HepG2 (cell line): Measurements from ENCODE around the gene GOLPH3. TPM values are rescaled to one million over a fixed set of nuclear protein-coding genes. Genes with fewer than 3 reads are reported as not detected.

Experiments used
- ASH2L ChIP-seq: fragments of 300-600, 200-600 bp; sonication (generic); IDR thresholded peaks from 2 replicates; pipeline ENCODE4 v1.7.0; 2017; ENCODE audit warnings: low read depth, mild to moderate bottlenecking, moderate library complexity, mixed read lengths, low read length; ENCODE audit not compliant: insufficient read length
- FIP1L1 ChIP-seq: fragments of 200-400 bp; formaldehyde crosslinking; IDR thresholded peaks from 2 replicates; pipeline ENCODE4 v1.6.1; 2018; ENCODE audit warnings: low read depth, mild to moderate bottlenecking, low read length, moderate library complexity, borderline replicate concordance; ENCODE audit not compliant: insufficient read depth
- HES4 ChIP-seq: sonication (generic); formaldehyde crosslinking; IDR thresholded peaks from 2 replicates; pipeline ENCODE4 v1.9.0; 2021; ENCODE audit warnings: mild to moderate bottlenecking, missing genetic modification reagents, borderline replicate concordance
- MED8 ChIP-seq: sonication (generic); formaldehyde crosslinking; IDR thresholded peaks from 2 replicates; pipeline ENCODE4 v1.8.1; 2023; ENCODE audit warnings: mild to moderate bottlenecking, missing genetic modification reagents; ENCODE audit not compliant: insufficient replicate concordance
- NFKB2 ChIP-seq: sonication (generic); formaldehyde crosslinking; IDR thresholded peaks from 2 replicates; pipeline ENCODE4 v1.4.0; 2020; ENCODE audit warnings: missing genetic modification reagents, borderline replicate concordance
- PATZ1 ChIP-seq: sonication (generic); formaldehyde crosslinking; IDR thresholded peaks from 2 replicates; pipeline ENCODE4 v1.4.0; 2020; ENCODE audit warnings: missing genetic modification reagents
- PAXIP1 ChIP-seq: sonication (generic); formaldehyde crosslinking; conservative IDR thresholded peaks from 2 replicates; pipeline ENCODE4 v1.4.0; 2020; ENCODE audit warnings: mild to moderate bottlenecking, missing genetic modification reagents, moderate library complexity
- RBFOX2 ChIP-seq: fragments of 200-400 bp; formaldehyde crosslinking; IDR thresholded peaks from 2 replicates; pipeline ENCODE4 v1.6.1; 2017; ENCODE audit warnings: low read depth, mild to moderate bottlenecking, low read length
- SMC3 ChIP-seq: IDR thresholded peaks from 2 replicates; pipeline ENCODE4 v1.6.1; 2011; ENCODE audit warnings: low read length, improper control_type of control experiment
- SMYD3 ChIP-seq: sonication (generic); formaldehyde crosslinking; IDR thresholded peaks from 2 replicates; pipeline ENCODE4 v1.8.1; 2023; ENCODE audit warnings: mild to moderate bottlenecking, missing genetic modification reagents
- SNAI1 ChIP-seq: sonication (generic); formaldehyde crosslinking; IDR thresholded peaks from 2 replicates; pipeline ENCODE4 v1.5.0; 2020; ENCODE audit warnings: mild to moderate bottlenecking, missing genetic modification reagents, borderline replicate concordance
- ZNF180 ChIP-seq: sonication (generic); formaldehyde crosslinking; IDR thresholded peaks from 2 replicates; pipeline ENCODE4 v1.4.0; 2020; ENCODE audit warnings: low read depth, missing genetic modification reagents, borderline replicate concordance
- ZNF331 ChIP-seq: sonication (generic); formaldehyde crosslinking; IDR thresholded peaks from 2 replicates; pipeline ENCODE4 v1.4.0; 2020; ENCODE audit warnings: missing genetic modification reagents
- ZNF512B ChIP-seq: sonication (generic); formaldehyde crosslinking; IDR thresholded peaks from 2 replicates; pipeline ENCODE4 v1.5.1; 2020; ENCODE audit warnings: missing genetic modification reagents, mild to moderate bottlenecking, borderline replicate concordance
- ZNF784 ChIP-seq: sonication (generic); formaldehyde crosslinking; IDR thresholded peaks from 2 replicates; pipeline ENCODE4 v1.5.1; 2020; ENCODE audit warnings: missing genetic modification reagents, mild to moderate bottlenecking, borderline replicate concordance
- polyA plus RNA-seq, 8 experiments: library from polyadenylated mRNA; depleted of rRNA in 3 of 8; stranded (reverse) in 7 of 8; unstranded in 1 of 8; fragments of >200 nt; fragmentation: Illumina TruSeq in 4 of 8; extraction: Trizol in 4 of 8; gene quantifications; 2 replicates each; pipeline versions ENCODE4 v1.2.1 to v1.2.3, GENCODE V29; 2011 to 2016; ENCODE audit warnings: low read depth in 4 of 8, missing spikeins in 1 of 8, mixed read lengths in 1 of 8; ENCODE audit not compliant: insufficient read depth in 1 of 8
- total RNA-seq, 5 experiments: library from RNA; depleted of rRNA; stranded (reverse); fragments of >200 nt; fragmentation: Illumina TruSeq; extraction: Trizol; gene quantifications; 2 replicates each; pipeline ENCODE4 v1.2.3, GENCODE V29; 2016; ENCODE audit warnings: low read depth in 1 of 5
- TF ChIP-seq, protein P1 (sequence below): sonication (generic); formaldehyde crosslinking; IDR thresholded peaks from 2 replicates; pipeline ENCODE4 v1.4.0; 2020; ENCODE audit warnings: mild to moderate bottlenecking, low read depth, missing genetic modification reagents

Gene GOLPH3
- total and polyA plus RNA-seq, 2 of the 13 experiments (the other 11 are each of a cell fraction or from before 2014, with no cell fraction given), result 59.5 to 84.5 TPM

GRCh38 chr5:32174011-32174870 is at the start of gene GOLPH3 (continued):
- TF ChIP-seq PAXIP1 (peak; percentile 59; the same call in 1 of the 2 replicates), SMC3 (no peak), HES4 (CRISPR knock-in tag) (peak; percentile 74; the same call in 1 of the 2 replicates), NFKB2 (CRISPR knock-in tag) (peak; percentile 77; the same call in 1 of the 2 replicates), PATZ1 (peak; percentile 53), ZNF784 (CRISPR knock-in tag) (no peak), ZNF331 (no peak; the same call in 1 of the 2 replicates), SMYD3 (CRISPR knock-in tag) (peak; percentile 61; the same call in 1 of the 2 replicates), ASH2L (peak; percentile 34), ZNF180 (0 out of 2 replicates have a peak, but pooled peaks have one; percentile 22), RBFOX2 (peak; percentile 99), ZNF512B (CRISPR knock-in tag) (no peak), MED8 (CRISPR knock-in tag) (peak; percentile 88), FIP1L1 (0 out of 2 replicates have a peak, but pooled peaks have one; percentile 29), SNAI1 (CRISPR knock-in tag) (peak; percentile 82; the same call in 1 of the 2 replicates)
- TF ChIP-seq, protein P1, sequence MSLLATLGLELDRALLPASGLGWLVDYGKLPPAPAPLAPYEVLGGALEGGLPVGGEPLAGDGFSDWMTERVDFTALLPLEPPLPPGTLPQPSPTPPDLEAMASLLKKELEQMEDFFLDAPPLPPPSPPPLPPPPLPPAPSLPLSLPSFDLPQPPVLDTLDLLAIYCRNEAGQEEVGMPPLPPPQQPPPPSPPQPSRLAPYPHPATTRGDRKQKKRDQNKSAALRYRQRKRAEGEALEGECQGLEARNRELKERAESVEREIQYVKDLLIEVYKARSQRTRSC (CRISPR knock-in tag), result peak; percentile 74; the same call in 1 of the 2 replicates
